ENCODE results near the gene ZNF525. TPM values are rescaled to one million over a fixed set of nuclear protein-coding genes. Genes with fewer than 3 reads are reported as not detected.

Gene ZNF525
- total RNA-seq: 2.0 and 3.3 TPM in 2 replicates

DNA sequence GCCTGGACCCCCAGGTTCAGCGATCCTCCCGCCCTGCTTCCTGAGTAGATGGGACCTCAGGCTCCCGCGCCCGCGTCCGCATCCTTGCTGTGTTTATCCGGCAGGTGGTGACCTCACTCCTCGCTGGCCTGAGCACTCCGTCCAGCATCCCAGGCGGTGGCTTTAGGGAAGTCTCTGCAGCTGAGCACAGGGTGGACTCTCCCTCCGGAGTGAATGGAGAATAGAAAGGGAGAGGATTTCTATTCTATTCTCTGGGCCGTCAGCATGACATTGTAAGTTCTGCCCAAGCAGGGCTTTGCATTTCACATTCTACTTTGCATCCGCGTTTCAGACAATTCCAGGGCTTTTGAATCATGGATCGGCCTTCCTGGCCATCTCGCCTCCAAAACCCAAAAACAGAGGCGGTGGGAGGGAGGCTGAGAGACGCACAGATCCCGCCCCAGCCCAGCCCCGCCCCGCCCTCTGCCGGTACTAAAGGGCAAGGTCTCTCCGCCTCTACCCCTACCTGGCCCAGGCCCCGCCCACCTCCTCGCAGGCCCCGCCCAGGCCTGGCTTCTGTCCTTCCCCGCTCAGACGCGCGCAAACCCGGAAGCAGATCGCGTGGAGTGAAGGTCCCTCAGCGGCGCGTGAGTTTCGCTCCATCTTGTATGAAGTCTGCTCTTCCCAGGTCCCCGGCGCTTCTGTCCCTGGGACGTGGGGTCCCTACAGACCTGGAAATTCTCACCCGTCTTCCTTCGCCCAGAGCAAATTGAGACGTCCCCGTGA, at the start of gene ZNF525:
Gene ZNF525, plus strand, starts transcription at position 572 of the 765 bp plus-strand sequence. CDS start 6,577 bp downstream, outside the sequence.

GRCh38 chr19:53333463-53334449, 31.7 kb upstream of the ZNF525 start, which contains the start of gene ZNF845:
TSS of gene ZNF845 (plus strand) at chr19:53333749. CDS start at chr19:53341308, 7,559 bp downstream.

GRCh38 chr19:53394974-53395839, 29.7 kb downstream of the ZNF525 start, which contains the start of gene ZNF765:
TSS of gene ZNF765 (plus strand) at chr19:53395149. CDS start at chr19:53398016, 2,867 bp downstream.

DNA sequence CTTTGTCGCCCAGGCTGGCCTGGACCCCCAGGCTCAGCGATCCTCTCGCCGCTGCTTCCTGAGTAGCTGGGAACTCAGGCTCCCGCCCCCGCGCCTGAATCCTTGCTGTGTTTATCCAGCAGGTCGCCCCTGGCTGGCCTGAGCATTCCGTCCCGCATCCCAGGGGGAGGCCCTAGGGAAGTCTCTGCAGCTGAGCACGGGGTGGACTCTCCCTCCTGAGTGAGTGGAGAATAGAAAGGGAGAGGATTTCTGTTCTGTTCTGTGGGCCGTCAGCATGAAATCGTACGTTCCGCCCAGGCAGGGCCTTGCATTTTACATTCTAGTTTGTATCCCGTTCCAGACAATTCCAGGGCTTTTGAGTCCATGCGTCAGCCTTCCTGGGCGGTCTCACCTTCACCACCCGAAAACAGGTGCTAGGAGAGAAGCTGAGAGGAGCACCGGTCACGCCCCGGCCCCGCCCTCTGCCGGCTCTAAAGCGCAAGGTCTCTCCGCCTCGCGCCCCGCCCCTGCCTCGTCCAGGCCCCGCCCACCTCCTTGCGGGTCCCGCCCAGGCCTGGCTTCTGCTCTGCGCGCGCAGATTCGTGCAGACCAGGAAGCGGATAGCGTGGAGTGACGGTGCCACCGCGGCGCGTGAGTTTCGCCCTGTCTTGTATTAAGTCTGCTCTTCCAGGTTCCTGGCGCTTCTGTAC, 66.0 kb downstream of the ZNF525 start, which contains the start of gene ZNF761:
Gene ZNF761, plus strand, starts transcription at position 586 of the 689 bp plus-strand sequence. CDS start 15,285 bp downstream, outside the sequence.

Small RNA genes within 50 kb of the gene (small RNA-seq; reads per million reads assigned to genes)
- gene RPL39P36: not detected

Other genes starting within 250 kb of the ZNF525 start
- 2.2 and 3.7 TPM in 2 replicates for gene ZNF415, start 232.8 kb upstream of the ZNF525 start, total RNA-seq
- 4.8 and 7.6 TPM in 2 replicates for gene ZNF347, start 206.7 kb upstream of the ZNF525 start, total RNA-seq
- gene ZNF665, start 172.3 kb upstream of the ZNF525 start, total RNA-seq: 3.7 and 4.8 TPM in 2 replicates
- 11.1 and 12.5 TPM in 2 replicates for gene ZNF677, start 110.8 kb upstream of the ZNF525 start, total RNA-seq
- not detected in 2 replicates for gene VN1R2, start 107.4 kb upstream of the ZNF525 start, total RNA-seq
- gene VN1R4, start 98.0 kb upstream of the ZNF525 start, total RNA-seq: not detected in 2 replicates
- gene ZNF845, start 32.0 kb upstream of the ZNF525 start, total RNA-seq: 4.8 and 6.6 TPM in 2 replicates
- 11.0 and 13.1 TPM in 2 replicates for gene ZNF765, start 29.4 kb downstream of the ZNF525 start, total RNA-seq
- 9.8 and 11.0 TPM in 2 replicates for gene ZNF761, start 66.3 kb downstream of the ZNF525 start, total RNA-seq
- gene ZNF813, start 102.0 kb downstream of the ZNF525 start, total RNA-seq: 2.9 and 3.3 TPM in 2 replicates
- 7.8 and 9.2 TPM in 2 replicates for gene ZNF331, start 172.4 kb downstream of the ZNF525 start, total RNA-seq